Measurements from ENCODE around the gene PRR23E.

Gene PRR23E

DNA sequence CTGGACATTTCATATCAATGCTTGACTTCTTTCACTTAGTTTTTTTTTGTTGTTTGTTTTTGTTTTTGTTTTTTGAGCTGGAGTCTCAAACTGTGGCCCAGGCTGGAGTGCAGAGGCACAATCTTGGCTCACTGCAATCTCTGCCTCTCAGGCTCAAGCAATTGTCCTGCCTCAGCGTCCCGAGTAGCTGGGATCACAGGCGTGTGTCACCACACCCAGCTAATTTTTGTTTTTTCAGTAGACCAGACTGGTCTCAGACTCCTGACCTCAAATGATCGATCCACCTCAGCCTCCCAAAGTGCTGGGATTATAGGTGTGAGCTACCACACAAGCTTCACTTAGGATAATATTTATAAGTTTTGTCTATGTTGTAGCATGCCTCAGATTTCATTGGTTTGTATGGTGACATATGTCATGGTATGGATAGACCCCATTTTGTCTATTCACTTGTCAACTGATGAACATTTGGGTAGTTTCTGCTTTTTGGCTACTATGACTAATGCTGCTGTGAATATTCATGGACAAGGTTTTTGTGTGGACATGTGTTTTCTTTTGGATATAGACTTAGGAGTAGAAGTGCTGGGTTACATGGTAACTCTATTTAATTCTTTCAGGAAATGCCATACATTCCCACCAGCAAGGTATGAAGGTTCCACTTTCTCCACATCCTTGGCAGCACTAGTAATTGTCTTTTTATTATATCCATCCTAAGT, 6.8 kb upstream of the PRR23E start:
- no peak for DNase-seq

DNA sequence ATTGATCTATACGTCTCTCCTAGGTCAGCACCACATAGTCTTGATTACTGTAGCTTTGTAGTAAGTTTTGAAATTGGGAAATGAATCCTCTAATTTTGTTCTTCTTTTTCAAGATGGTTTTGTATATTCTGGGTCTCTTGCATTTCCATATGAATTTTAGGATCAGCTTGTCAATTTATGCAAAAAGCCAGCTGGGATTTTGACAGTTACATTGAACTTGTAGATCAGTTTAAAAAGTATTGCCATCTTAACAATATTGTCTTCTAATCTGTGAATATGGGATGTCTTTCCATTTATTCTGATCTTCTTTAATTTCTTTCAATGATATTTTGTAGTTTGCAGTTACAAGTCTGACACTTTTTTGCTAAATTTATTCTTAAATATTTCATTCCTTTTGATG, 5.6 kb upstream of the PRR23E start:
- DNase-seq, result no peak

DNA sequence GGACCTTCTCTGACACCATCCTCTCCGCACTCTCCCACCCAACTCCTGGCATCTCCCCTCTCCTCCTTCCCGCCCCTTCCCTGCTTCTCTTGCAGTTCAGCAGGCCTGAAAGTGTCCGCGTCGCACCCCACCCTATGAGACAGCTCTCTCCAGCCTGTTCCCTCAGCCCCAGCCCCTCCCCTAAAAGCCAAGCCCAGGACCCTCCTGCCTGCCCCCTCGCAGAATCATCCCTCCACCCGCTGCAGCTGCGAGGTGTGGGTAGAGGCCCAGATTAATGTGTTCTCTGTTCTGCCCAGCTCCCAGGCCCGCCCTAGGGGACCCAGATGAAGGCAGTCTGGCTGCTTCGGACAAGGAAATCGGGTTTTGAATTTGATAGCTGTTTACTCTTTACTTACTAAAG, 410 bp downstream of the PRR23E start:
- no peak for DNase-seq

- no peak for DNase-seq
These were observed 844 bp downstream of the PRR23E start for GRCh38 chr3:127193775-127194174.

DNA sequence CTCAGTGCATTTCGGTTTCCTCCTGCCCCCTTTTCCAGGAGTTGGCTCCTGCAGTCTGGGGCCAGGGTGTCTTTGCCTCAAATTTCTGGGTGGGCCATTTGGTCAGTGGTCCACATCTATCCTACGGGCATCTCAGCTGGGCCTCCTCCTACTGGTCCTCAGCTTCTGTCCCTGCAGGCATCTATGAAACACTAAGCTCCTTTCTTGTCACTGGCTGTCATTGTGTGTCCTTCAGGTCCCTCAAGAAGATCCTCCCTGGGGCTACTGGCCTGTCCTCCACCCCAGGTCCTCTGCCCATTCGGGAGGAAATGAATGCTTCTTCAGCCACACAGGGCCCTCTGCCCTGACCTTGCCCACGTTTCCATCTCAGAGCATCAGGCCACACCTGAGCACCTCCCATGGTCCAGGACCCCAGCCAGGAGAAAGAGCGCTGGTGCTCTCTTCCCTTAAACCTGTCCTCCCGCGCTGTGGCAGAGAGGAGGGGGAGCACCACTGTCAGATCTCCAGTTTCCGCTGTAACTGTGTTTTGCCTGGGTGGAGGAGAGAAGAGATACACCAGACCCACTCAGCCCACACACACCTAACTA, 1.8 kb downstream of the PRR23E start:
- DNase-seq, result no peak

DNA sequence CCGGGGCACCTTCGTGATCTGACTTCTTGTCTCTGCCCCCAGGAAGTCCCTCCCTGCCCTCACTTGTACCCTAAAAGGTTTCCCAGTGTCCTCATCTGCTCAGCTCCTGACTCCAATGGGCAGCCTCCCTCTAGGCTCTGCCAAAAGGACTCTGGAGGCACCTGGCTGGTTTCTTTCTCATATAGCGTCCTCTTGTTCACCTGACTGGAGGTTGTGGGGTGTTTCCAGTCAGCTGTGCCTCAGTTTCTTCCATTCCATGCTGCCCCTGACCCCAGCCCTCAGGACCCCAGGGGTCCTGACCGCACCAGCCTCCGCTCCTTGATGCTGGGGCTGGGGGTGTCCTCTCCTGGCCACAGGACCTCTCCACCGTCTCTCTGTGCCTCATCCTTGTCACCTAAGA, 2.5 kb downstream of the PRR23E start:
- DNase-seq, result no peak

GRCh38 chr3:127196002-127196401, 3.1 kb downstream of the PRR23E start:
- no peak for DNase-seq

GRCh38 chr3:127196466-127197299, 3.8 kb downstream of the PRR23E start:
- no peak for DNase-seq

- no peak for DNase-seq
These were observed 4.6 kb downstream of the PRR23E start for GRCh38 chr3:127197300-127198189.

- no peak for DNase-seq
These were observed 7.3 kb downstream of the PRR23E start for GRCh38 chr3:127200086-127200691.

- no peak for DNase-seq
These were observed 10.1 kb downstream of the PRR23E start for GRCh38 chr3:127203024-127203423.

DNA sequence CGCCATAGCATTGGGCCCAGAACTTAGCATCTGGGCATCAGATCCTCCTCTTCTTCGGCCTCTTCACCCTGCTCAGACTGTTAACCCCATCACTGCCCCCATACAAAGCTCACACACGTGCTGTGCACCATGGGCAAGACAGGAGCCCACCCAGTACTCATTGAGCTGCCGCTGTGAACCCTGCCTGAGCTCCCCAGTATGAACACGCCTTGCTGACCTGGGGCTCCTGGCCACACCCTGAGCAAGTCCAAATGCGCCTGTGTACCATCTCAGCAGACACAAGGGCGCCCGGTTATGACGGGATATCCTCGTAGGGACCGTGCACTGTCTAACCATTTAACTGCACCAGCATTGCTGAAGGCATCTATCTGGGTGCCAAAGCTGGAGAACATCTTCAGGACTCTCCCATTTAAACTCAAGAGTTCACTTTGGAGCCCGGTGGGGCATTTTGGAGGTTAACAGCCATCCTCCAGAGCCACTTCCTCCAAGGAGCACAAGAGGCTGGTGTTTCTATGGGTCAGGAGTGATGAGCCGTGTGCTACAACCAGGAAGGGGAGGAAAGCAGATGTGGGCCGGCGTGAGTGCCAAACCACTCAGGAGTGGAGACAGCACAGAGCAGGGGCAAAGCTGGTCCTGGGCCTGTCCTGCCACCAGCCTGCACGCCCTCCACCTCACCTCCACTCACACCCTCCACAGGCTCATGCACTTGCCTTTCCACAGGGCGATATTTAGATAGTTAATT, 12.1 kb downstream of the PRR23E start:
- DNase-seq, result no peak

GRCh38 chr3:127206154-127206553, 13.2 kb downstream of the PRR23E start:
- no peak for DNase-seq

GRCh38 chr3:127206611-127207516, 13.9 kb downstream of the PRR23E start:
- DNase-seq, result no peak

DNA sequence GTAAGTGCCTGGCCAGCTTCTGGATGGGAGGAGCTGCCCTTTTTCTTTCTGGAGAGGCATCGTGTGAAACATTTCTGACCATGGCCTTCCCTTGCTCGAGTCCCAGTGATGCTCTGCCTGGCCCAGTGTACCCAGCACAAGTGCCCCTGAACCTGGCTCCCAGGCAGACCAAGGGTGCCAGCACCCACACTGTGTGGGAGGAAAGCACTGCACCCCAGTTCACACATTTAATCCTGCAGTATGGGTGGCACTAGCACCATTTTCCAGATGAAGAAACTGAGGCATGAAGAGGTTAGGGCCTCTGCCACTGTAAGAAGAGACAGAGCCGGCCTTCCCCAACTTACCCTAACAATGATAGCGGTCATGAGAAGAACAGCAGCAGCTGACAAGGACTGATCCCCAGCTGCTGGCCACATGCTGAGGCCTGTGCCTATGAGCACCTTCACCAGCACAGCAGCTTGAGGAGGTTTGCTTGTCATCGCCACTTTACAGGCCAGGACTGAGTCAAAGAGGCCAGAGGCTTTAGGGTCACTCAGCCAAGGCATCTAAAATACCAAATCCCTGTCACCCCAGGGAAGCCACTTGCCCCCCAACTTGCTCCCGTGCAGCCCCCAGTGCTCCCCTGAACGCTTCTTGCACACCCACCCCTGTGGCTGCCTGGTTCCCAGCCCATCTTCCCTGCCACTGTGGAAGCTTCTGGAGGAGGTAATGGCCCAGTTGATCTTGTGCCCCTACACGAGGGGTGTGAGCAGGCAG, 15.0 kb downstream of the PRR23E start:
- no peak for DNase-seq

DNA sequence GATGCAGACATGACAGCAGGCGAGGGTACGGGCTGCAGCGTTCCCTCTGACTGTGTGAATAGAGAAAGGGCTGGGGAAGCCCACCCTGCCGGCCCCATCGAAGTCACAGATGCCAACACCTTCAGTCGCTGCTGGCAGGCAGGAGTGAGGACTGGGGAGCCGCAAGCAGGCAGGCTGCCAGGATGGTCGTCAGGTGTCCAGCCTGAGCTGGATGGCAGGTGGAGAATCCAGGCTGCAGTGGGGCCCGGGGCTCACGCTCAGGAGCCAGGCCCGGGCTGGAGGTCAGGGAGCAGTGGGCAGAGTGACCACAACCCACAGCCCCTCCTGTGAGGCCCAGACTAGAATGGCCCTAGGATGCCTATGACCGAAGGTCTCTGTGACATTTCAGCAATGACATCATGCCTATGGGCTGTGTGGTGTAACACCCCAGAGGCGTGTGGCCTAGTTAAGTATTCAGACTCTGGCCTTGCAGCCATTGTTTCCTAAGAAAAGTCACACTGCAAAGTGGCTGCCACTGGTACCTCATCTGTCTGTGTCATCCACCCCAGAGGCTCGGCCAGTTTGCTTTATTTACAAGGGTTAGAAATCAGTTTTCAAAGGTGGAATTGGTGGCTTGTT, 15.7 kb downstream of the PRR23E start:
- DNase-seq, result no peak

DNA sequence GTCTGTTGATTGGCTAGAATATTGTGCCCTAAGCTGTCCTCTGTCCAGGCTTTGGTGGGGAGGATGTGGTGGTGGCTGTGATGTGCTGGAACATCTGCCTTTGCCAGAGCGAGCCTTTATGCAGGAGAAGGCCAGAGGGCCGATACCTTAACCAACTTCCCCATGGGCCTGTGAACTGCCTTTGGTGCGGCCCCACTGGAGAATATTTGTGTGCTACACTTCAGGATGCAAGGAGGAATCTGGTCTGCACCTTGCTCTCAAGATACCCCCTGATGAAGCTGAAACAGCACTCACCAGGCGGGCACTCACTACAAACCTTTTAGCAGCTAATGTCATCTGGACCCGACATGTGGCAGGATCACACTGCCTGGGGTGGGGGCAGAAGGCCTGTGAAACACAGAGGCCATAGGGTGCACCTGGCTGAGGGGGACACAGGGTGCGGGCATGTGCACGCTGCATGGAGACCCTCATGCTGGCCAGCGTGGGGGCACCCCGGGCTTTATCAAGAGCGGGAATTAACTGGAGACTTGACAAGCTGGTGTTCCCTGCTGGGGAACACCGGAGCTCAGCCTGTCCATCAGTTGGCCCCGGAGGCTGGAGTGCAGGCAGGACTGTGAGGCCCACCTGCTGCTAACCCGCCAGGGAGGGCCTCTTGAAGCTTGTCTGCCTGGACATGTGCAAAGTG, 16.4 kb downstream of the PRR23E start:
- no peak for DNase-seq

DNA sequence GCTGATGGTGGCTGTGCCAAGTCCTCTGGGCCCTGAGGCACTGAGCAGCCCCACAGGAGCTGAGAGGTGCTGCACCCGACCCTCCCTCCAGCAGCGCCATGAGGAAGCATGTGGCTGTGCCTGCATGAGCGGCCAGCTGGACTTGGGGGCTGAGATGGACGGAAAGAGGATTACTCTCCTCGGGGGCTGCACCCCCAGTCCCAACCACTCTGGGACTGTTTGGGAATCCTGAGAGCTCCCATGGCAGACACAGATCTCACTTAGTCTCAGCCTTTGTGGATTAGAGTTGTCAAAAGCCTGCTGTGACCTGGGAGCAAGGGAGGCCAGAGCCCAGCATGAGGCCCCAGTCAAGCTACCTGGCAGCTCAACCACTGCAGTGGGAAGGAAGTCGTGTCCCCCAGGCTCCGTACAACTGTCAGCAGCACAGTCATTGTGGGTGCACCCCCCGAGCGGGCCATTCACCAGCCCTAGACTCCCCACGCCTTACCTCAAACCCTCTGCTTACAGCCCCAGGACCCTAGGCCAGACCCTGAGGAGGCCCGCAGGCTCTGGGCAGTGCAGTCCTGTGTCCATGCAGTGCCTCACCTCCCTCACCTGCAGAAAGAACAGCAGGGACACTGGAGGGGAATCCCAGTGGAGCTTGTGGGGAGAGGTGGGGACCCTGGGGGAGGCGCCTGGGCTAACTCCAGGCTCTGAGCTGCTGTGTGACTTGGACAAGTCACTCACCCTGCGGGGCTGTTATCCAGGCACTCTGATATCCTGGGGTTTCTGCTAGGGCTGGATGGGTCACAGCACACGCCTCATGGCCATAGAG, 17.1 kb downstream of the PRR23E start:
- DNase-seq, result no peak
